ENCODE measurements around the gene COL5A1.

The COL5A1 gene

GRCh38 chr9:134717924-134718645, 76.5 kb downstream of the COL5A1 start:
- Histone ChIP-seq H4K20me1 (ENCODE audit: insufficient read depth, low read length) (no peaks in the 10 kb centered on the region), H3K4me1 (ENCODE audit: low read length) (no peaks in the 10 kb centered on the region), H3K9ac (ENCODE audit: low read length) (no peak overlapping the region), H3K79me2 (ENCODE audit: low read length) (no peaks in the 10 kb centered on the region), H3K27ac (ENCODE audit: low read length) (no peak overlapping the region), H3K4me2 (ENCODE audit: low read length) (no peak overlapping the region), H3K27me3 (ENCODE audit: low read depth, low read length) (no peaks in the 10 kb centered on the region), H3K9me3 (ENCODE audit: insufficient read depth, low read length) (no peaks in the 10 kb centered on the region), H3K4me3 (ENCODE audit: low read length) (no peak overlapping the region), H2AFZ (ENCODE audit: low read depth, low read length) (no peak overlapping the region), H3K36me3 (replicated peaks; ENCODE audit: low read depth, low read length) (no peaks in the 10 kb centered on the region)
- TF ChIP-seq CTCF (IDR thresholded peaks at IDR 0.05; ENCODE audit: low read depth, low read length): no peak
- TF ChIP-seq EZH2phosphoT487 (IDR thresholded peaks at IDR 0.05; ENCODE audit: low read depth): no peak

GRCh38 chr9:134719331-134719730, 77.7 kb downstream of the COL5A1 start:
- no peak overlapping the region for H3K27ac ChIP-seq (ENCODE audit: low read length)
- H3K9me3 ChIP-seq (ENCODE audit: insufficient read depth, low read length): no peaks in the 10 kb centered on the region
- no peaks in the 10 kb centered on the region for H3K4me1 ChIP-seq (ENCODE audit: low read length)
- H3K36me3 ChIP-seq (replicated peaks; ENCODE audit: low read depth, low read length): no peaks in the 10 kb centered on the region
- H3K9ac ChIP-seq (ENCODE audit: low read length): no peak overlapping the region
- TF ChIP-seq CTCF (IDR thresholded peaks at IDR 0.05; ENCODE audit: low read depth, low read length): no peak
- TF ChIP-seq EZH2phosphoT487 (IDR thresholded peaks at IDR 0.05; ENCODE audit: low read depth): no peak
- no peaks in the 10 kb centered on the region for H4K20me1 ChIP-seq (ENCODE audit: insufficient read depth, low read length)
- H2AFZ ChIP-seq (ENCODE audit: low read depth, low read length): no peak overlapping the region
- no peaks in the 10 kb centered on the region for H3K79me2 ChIP-seq (ENCODE audit: low read length)
- H3K4me2 ChIP-seq (ENCODE audit: low read length): no peak overlapping the region
- no peaks in the 10 kb centered on the region for H3K27me3 ChIP-seq (ENCODE audit: low read depth, low read length)
- no peak overlapping the region for H3K4me3 ChIP-seq (ENCODE audit: low read length)

- H3K4me1 ChIP-seq (ENCODE audit: low read length): peaks cover under 1% of the 10 kb centered on the region
- H3K4me2 ChIP-seq (ENCODE audit: low read length): no peak overlapping the region
- no peak overlapping the region for H3K4me3 ChIP-seq (ENCODE audit: low read length)
- no peaks in the 10 kb centered on the region for H3K79me2 ChIP-seq (ENCODE audit: low read length)
- no peak overlapping the region for H2AFZ ChIP-seq (ENCODE audit: low read depth, low read length)
- TF ChIP-seq EZH2phosphoT487 (IDR thresholded peaks at IDR 0.05; ENCODE audit: low read depth) (no peak), CTCF (IDR thresholded peaks at IDR 0.05; ENCODE audit: low read depth, low read length) (no peak)
- H3K27ac ChIP-seq (ENCODE audit: low read length): no peak overlapping the region
- 0 out of 2 replicates have a peak, but pooled peaks cover under 1% of the 10 kb centered on the region for H3K27me3 ChIP-seq (ENCODE audit: low read depth, low read length)
- no peaks in the 10 kb centered on the region for H3K36me3 ChIP-seq (replicated peaks; ENCODE audit: low read depth, low read length)
- H3K9me3 ChIP-seq (ENCODE audit: insufficient read depth, low read length): no peaks in the 10 kb centered on the region
- H3K9ac ChIP-seq (ENCODE audit: low read length): no peak overlapping the region
- H4K20me1 ChIP-seq (ENCODE audit: insufficient read depth, low read length): no peaks in the 10 kb centered on the region
Measured at GRCh38 chr9:134720136-134720753, 78.6 kb downstream of the COL5A1 start.

DNA sequence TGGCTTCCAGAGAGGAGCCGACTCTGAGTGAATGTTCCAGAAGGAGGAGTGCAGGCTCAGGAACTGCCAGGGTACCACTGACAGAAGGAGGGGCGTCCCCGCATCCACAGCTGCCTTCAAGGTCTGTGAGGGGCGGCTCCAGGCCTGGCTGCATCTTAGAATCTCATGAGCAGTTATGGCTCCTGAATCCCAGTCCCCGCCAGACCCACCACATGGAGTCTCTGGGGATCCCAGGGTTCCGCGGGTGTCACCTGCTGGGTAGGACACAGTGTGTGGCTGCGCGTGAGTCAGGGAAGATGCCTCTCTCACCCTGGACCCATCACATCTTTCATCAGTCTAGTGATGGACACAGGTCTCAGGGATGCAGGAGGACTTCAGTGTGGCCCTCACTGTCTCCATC, 79.2 kb downstream of the COL5A1 start:
- no peak overlapping the region for H3K4me2 ChIP-seq (ENCODE audit: low read length)
- no peak overlapping the region for H3K9ac ChIP-seq (ENCODE audit: low read length)
- peaks cover 6% of the 10 kb centered on the region for H3K4me1 ChIP-seq (ENCODE audit: low read length)
- TF ChIP-seq EZH2phosphoT487 (IDR thresholded peaks at IDR 0.05; ENCODE audit: low read depth) (no peak), CTCF (IDR thresholded peaks at IDR 0.05; ENCODE audit: low read depth, low read length) (no peak)
- no peak overlapping the region for H2AFZ ChIP-seq (ENCODE audit: low read depth, low read length)
- 0 out of 2 replicates have a peak, but pooled peaks cover 3% of the 10 kb centered on the region for H3K27me3 ChIP-seq (ENCODE audit: low read depth, low read length)
- H4K20me1 ChIP-seq (ENCODE audit: insufficient read depth, low read length): no peaks in the 10 kb centered on the region
- no peak overlapping the region for H3K4me3 ChIP-seq (ENCODE audit: low read length)
- H3K9me3 ChIP-seq (ENCODE audit: insufficient read depth, low read length): no peaks in the 10 kb centered on the region
- no peaks in the 10 kb centered on the region for H3K36me3 ChIP-seq (replicated peaks; ENCODE audit: low read depth, low read length)
- no peaks in the 10 kb centered on the region for H3K79me2 ChIP-seq (ENCODE audit: low read length)
- no peak overlapping the region for H3K27ac ChIP-seq (ENCODE audit: low read length)
